ENCODE results near the gene DNAH1.

The DNAH1 gene

DNA sequence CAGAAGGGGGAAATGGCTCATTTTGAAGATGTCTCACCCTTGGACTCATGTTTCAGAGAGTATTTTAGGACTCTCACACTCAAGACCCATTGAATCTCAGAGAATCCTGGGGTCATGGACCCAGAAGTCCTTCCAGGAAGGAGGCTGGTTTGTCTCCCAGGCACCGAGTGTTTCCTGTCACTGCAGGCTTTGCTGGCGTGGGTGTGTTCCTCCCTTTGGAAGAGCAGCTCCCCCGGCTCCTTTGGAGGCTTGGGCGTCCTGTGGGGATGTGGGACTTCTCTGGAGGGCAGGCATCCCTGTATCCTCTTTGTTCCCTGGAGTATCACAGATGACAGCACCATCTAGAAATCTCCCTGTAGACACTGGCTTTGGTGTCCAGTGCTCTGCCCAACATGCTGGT, 40.0 kb downstream of the DNAH1 start:
- DNase-seq (ENCODE audit: low read depth in 2 of 3, low spot score in 2 of 3): no peak

- no peak for DNase-seq (ENCODE audit: low read depth in 2 of 3, low spot score in 2 of 3)
Observed at GRCh38 chr3:52357151-52358080, 41.3 kb downstream of the DNAH1 start.

DNA sequence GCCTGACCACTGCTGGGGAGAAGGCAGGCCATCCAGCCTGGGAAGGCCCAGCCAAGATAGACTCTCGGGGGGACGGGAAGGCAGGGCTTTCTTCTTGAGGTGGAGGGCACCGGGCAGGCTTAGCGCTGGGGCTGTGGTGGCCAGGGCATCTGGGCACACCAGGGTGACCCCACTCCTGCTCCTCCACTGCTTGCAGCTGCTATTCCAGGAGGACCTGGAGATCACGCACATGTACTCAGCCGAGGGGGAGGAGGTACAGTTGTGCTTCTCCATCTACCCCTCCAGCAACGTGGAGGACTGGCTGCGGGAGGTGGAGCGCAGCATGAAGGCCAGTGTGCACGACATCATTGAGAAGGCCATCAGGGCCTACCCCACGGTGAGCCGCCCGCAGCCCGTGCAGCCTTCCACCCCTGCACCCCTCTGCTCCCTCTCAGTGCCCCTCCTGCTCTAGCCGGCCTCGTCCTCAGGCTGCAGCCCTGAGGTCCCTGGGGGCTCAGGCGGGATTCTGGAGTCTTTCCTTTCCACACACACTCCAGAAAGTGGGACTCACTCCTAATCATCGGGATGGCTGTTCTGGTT, 42.3 kb downstream of the DNAH1 start:
- DNase-seq (ENCODE audit: low read depth in 2 of 3, low spot score in 2 of 3): no peak

- no peak for DNase-seq (ENCODE audit: low read depth in 2 of 3, low spot score in 2 of 3)
Observed at GRCh38 chr3:52359116-52359855, 43.2 kb downstream of the DNAH1 start.

- DNase-seq (ENCODE audit: low read depth in 2 of 3, low spot score in 2 of 3): no peak
Observed at GRCh38 chr3:52361011-52361410, 44.9 kb downstream of the DNAH1 start.

- no peak for DNase-seq (ENCODE audit: low read depth in 2 of 3, low spot score in 2 of 3)
Observed at GRCh38 chr3:52361454-52361853, 45.3 kb downstream of the DNAH1 start.

- DNase-seq (ENCODE audit: low read depth in 2 of 3, low spot score in 2 of 3): no peak
Observed at GRCh38 chr3:52361898-52362297, 45.8 kb downstream of the DNAH1 start.

GRCh38 chr3:52364322-52365035, 48.4 kb downstream of the DNAH1 start:
- no peak for DNase-seq (ENCODE audit: low read depth in 2 of 3, low spot score in 2 of 3)

DNA sequence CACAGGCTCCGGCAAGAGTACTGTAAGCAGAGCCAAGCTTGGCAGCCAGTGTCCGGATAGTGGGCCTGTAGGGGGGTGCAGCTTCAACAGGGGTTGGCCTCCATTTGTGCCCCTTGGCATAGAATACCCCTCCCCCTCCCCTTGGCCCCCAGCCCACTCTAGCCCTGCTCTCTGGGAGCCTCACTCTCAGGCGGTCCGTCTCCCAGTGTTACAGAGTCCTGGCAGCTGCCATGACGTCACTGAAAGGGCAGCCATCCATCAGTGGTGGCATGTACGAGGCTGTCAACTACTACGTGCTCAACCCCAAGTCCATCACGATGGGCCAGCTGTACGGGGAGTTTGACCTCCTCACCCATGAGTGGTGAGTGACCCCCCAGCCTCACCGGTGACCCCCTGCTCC, 50.4 kb downstream of the DNAH1 start:
- DNase-seq (ENCODE audit: low read depth in 2 of 3, low spot score in 2 of 3): no peak

DNA sequence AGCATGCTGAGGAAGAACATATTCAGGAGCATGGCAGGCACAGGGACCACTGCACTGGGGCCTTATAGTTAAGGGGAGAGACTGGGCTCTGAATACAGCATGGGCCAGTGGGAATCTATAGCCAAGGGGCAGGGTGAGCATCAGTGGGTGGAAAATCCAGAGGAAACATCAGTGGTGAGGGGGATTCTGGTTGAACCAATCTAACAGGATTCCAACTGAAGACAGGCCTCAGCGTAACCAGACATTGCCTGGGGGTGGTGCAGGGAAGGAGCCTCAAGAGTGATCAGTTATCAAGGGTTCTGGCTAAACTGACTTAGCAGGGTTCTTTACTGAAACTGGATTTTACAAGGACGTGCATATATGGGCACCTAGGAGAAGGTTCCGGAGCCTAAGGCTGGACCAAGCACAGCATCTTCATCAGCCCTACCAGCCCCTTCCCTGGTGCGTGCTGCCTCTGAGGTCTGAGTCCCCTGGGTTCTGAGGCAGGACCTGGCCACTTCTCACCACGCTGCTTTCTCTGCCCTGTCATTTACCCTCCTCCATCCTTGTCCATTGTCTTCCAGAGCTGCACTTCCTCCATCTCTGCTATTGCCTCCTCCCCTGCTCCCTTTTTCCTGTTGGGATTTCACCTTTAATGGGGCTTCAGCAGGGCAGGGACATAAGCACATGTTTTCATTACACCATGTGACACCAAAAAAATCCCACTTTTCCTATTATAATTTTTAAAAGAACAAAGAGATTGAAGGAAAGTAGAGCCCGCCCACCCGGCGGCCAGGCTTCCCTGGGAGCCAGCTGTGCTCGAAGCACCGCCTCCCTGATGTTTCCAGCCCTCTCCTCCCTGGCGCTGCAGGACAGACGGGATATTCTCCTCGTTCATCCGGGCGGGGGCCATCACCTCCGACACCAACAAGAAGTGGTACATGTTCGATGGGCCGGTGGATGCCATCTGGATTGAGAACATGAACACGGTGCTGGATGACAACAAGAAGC, 52.1 kb downstream of the DNAH1 start:
- no peak for DNase-seq (ENCODE audit: low read depth in 2 of 3, low spot score in 2 of 3)

DNA sequence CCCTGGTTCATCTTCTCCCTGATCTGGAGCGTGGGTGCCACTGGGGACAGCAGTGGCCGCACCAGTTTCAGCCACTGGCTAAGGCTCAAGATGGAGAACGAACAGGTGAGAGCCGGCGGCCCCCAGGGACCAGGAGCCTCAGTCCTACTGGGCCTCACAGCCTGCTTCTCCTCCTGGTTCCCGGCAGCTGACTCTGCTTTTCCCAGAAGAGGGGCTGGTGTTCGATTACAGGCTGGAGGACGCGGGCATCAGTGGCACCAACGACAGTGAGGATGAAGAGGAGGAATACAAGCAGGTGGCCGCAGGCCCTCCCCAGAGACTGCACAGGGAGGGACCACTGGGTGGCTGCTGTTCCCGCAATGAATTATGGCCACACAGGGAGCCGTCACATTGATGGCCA, 54.4 kb downstream of the DNAH1 start:
- DNase-seq (ENCODE audit: low read depth in 2 of 3, low spot score in 2 of 3): no peak

GRCh38 chr3:52372822-52373504, 56.8 kb downstream of the DNAH1 start:
- no peak for DNase-seq (ENCODE audit: low read depth in 2 of 3, low spot score in 2 of 3)

DNA sequence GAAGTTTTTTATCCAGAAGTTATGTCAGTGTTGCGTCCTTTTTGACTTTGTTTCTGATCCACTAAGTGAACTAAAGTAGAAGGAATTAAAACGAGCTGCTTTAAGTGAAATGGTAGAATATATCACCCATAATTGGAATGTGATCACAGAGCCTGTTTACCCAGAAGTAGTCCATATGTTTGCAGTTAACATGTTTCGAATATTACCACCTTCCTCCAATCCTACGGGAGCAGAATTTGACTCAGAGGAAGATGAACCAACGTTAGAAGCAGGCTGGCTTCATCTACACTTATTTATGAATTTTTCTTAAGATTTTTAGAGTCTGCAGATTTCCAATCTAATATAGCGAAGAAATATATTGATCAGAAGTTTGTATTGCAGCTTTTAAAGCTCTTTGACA, 57.6 kb downstream of the DNAH1 start:
- no peak for DNase-seq (ENCODE audit: low read depth in 2 of 3, low spot score in 2 of 3)

- no peak for DNase-seq (ENCODE audit: low read depth in 2 of 3, low spot score in 2 of 3)
Observed at GRCh38 chr3:52374173-52374572, 58.1 kb downstream of the DNAH1 start.

- no peak for DNase-seq (ENCODE audit: low read depth in 2 of 3, low spot score in 2 of 3)
Observed at GRCh38 chr3:52379610-52380009, 63.5 kb downstream of the DNAH1 start.

DNA sequence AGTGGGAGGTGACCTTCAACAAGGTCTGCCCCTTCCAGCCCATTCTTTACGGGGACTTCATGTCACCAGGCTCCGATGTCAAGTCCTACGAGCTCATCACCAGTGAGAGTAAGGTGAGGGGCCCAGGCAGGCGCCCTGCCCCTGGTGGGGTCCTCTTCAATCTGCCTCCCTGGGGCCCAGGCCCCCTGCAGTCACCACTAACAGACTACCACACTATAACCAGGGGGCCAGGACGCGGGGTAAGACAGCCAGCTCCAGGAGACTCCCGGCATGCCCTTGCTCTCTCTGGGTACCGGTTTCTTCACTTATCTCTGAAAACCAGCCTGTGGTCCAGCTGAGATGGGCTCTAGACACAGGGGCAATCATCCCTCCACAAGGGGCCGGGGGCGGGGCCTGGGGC, 63.9 kb downstream of the DNAH1 start:
- no peak for DNase-seq (ENCODE audit: low read depth in 2 of 3, low spot score in 2 of 3)

DNA sequence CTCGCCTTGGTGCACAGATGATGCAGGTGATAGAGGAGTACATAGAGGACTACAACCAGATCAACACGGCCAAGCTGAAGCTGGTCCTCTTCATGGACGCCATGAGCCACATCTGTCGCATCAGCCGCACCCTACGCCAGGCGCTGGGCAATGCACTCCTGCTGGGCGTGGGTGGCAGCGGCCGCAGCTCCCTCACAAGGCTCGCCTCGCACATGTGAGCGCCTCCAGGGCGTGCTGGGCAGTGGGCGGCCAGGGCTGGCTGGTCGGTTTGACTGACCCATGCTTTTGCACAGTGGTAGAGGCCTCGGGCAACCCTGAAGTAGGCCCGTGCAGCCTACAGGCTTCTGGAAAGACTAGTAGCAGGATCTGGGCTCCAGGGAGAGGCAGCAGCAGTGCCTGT, 65.5 kb downstream of the DNAH1 start:
- DNase-seq (ENCODE audit: low read depth in 2 of 3, low spot score in 2 of 3): no peak

DNA sequence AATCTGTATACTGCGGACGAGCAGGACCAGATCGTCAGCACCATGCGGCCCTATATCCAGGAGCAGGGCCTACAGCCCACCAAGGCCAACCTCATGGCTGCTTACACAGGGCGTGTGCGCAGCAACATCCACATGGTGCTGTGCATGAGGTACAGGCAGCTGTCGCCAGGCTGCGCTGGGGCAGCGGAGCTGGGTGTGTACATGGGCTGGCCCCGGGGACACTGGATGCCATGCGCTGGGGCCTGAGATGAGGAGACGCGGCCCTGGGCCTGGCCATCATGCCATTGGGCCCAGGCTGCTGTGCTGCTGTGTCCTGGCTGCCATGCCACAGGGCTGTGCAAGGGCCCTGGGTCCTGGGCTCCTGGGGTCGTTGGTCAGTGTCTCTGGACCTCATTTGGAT, 67.3 kb downstream of the DNAH1 start:
- DNase-seq (ENCODE audit: low read depth in 2 of 3, low spot score in 2 of 3): no peak

DNA sequence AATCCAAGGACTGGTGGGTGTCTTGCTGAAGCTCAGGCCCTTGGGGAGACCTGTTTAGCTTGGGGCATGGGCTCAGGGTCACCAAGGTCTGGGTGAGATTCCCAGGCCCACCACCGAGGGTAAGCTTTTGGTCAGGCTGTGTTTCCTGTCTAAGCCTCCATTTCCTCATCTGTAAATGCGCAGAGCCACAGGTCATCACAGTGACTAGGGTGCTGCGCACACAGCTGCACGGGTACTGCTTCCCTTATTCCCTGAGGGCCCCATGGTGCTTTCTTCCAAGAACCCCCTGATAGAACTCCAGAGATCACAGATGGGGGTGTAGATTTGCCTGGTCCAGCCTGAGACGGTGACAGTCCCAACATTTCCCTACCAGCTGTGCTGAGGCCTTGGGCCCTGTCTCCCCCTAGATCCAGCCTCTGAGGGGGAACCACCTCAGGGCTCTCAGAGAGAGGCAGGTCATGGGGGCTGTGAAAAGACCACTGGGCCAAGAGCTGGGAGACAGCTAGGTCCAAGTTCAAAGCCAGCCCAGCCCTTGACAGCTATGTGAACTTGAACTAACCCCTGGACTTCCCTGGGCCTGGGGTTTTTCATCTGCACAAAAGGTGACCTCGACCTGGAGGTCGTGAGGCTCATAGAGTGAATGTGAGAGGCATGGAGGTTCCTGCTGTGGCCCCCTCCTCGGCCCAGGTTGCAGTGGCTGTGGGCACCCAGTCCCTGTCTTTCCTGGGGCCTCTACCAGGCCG, 68.1 kb downstream of the DNAH1 start:
- no peak for DNase-seq (ENCODE audit: low read depth in 2 of 3, low spot score in 2 of 3)

Measured in activated CD8-positive, alpha-beta memory T cell treated with anti-CD3 and anti-CD28 coated beads for 48 hours (primary cell).